HG02623 (cell line): ENCODE measurements around the gene UNC45A.
A peak's percentile ranks its signal among the peaks of the same experiment; 100 is the strongest.
"Not testable (repeated sequence)": the region's sequence is repeated elsewhere in the genome, so short reads cannot be mapped to it uniquely, and the experiment has no call there.

Source experiments
- ATAC-seq: cut with Tn5 transposase; IDR thresholded peaks from one replicate; pipeline ENCODE4 v1.9.1; 2021; ENCODE audit warnings: moderate library complexity; ENCODE audit not compliant: unreplicated experiment

The UNC45A gene

GRCh38 chr15:90915808-90916440 lies 19.2 kb upstream of the UNC45A start:
- no peak for ATAC-seq

GRCh38 chr15:90916461-90916860 lies 18.6 kb upstream of the UNC45A start:
- no peak for ATAC-seq

- ATAC-seq = no peak
Measured at GRCh38 chr15:90917569-90917968, 17.5 kb upstream of the UNC45A start.

GRCh38 chr15:90918034-90918788 lies 16.9 kb upstream of the UNC45A start:
- no peak for ATAC-seq

- no peak for ATAC-seq
Measured at GRCh38 chr15:90918835-90919234, 16.2 kb upstream of the UNC45A start.

- no peak for ATAC-seq
Measured at GRCh38 chr15:90921887-90922286, 13.2 kb upstream of the UNC45A start.

GRCh38 chr15:90922712-90923322 lies 12.3 kb upstream of the UNC45A start:
- ATAC-seq = peak; percentile 76

- peak; percentile 59 for ATAC-seq
Measured at GRCh38 chr15:90924375-90924774, 10.7 kb upstream of the UNC45A start.

GRCh38 chr15:90926766-90927165 lies 8.3 kb upstream of the UNC45A start:
- ATAC-seq = not testable (repeated sequence)

GRCh38 chr15:90928106-90928505 lies 7.0 kb upstream of the UNC45A start:
- ATAC-seq = not testable (repeated sequence)

GRCh38 chr15:90929246-90930019 lies 5.7 kb upstream of the UNC45A start:
- no peak for ATAC-seq

- no peak for ATAC-seq
Measured at GRCh38 chr15:90930861-90931574, 4.1 kb upstream of the UNC45A start.

GRCh38 chr15:90931575-90931827 lies 3.6 kb upstream of the UNC45A start:
- ATAC-seq = no peak

- ATAC-seq = peak; percentile 37
Measured at GRCh38 chr15:90931828-90932659, 3.0 kb upstream of the UNC45A start, which contains the start of gene HDDC3. Gene HDDC3, minus strand, starts transcription at chr15:90932549. Its CDS starts 9 bp downstream, at chr15:90932540.

- ATAC-seq = no peak
Measured at GRCh38 chr15:90932660-90932991, 2.5 kb upstream of the UNC45A start.

- no peak for ATAC-seq
Measured at GRCh38 chr15:90933301-90933700, 1.8 kb upstream of the UNC45A start.

- ATAC-seq = no peak
Measured at GRCh38 chr15:90934256-90934948, 683 bp upstream of the UNC45A start.

GRCh38 chr15:90936823-90937222 lies 1.7 kb downstream of the UNC45A start:
- no peak for ATAC-seq

- ATAC-seq = no peak
Measured at GRCh38 chr15:90938261-90938660, 3.2 kb downstream of the UNC45A start.

GRCh38 chr15:90939756-90940155 lies 4.7 kb downstream of the UNC45A start:
- ATAC-seq = no peak
